ENCODE results near the gene MACROD2.
"Not testable (repeated sequence)": the region's sequence is repeated elsewhere in the genome, so short reads cannot be mapped to it uniquely, and the experiment has no call there.

MACROD2 gene

GRCh38 chr20:15113144-15113773, 1117.9 kb downstream of the MACROD2 start:
- DNase-seq: no peak
- in situ Hi-C loops (cut with HindIII; ENCODE audit: low pct_ligation_motif_present, low pct_unique_long_range_greater_than_20kb, low sequenced_read_pairs): no loop called here

GRCh38 chr20:15119852-15120487, 1124.7 kb downstream of the MACROD2 start:
- no peak for DNase-seq

GRCh38 chr20:15122613-15123012, 1127.3 kb downstream of the MACROD2 start:
- no peak for DNase-seq
- in situ Hi-C loops (cut with HindIII; ENCODE audit: low pct_ligation_motif_present, low pct_unique_long_range_greater_than_20kb, low sequenced_read_pairs): no loop called here

More at GRCh38 chr20:15119852-15120487, 1124.7 kb downstream of the MACROD2 start:
- in situ Hi-C loops (cut with HindIII; ENCODE audit: low pct_ligation_motif_present, low pct_unique_long_range_greater_than_20kb, low sequenced_read_pairs): no loop called here

GRCh38 chr20:15131176-15131575, 1135.9 kb downstream of the MACROD2 start:
- no peak for DNase-seq
- in situ Hi-C loops (cut with HindIII; ENCODE audit: low pct_ligation_motif_present, low pct_unique_long_range_greater_than_20kb, low sequenced_read_pairs): no loop called here

GRCh38 chr20:15138548-15139126, 1143.3 kb downstream of the MACROD2 start:
- in situ Hi-C loops (cut with HindIII; ENCODE audit: low pct_ligation_motif_present, low pct_unique_long_range_greater_than_20kb, low sequenced_read_pairs): no loop called here

GRCh38 chr20:15139522-15139921, 1144.2 kb downstream of the MACROD2 start:
- in situ Hi-C loops (cut with HindIII; ENCODE audit: low pct_ligation_motif_present, low pct_unique_long_range_greater_than_20kb, low sequenced_read_pairs): no loop called here
- DNase-seq: no peak

More at GRCh38 chr20:15138548-15139126, 1143.3 kb downstream of the MACROD2 start:
- DNase-seq: no peak

- in situ Hi-C loops (cut with HindIII; ENCODE audit: low pct_ligation_motif_present, low pct_unique_long_range_greater_than_20kb, low sequenced_read_pairs): no loop called here
- DNase-seq: no peak
Measured at GRCh38 chr20:15140286-15140685, 1145.0 kb downstream of the MACROD2 start.

GRCh38 chr20:15140940-15141339, 1145.6 kb downstream of the MACROD2 start:
- DNase-seq; in situ Hi-C loops (cut with HindIII; ENCODE audit: low pct_ligation_motif_present, low pct_unique_long_range_greater_than_20kb, low sequenced_read_pairs): not testable (repeated sequence)

- in situ Hi-C loops (cut with HindIII; ENCODE audit: low pct_ligation_motif_present, low pct_unique_long_range_greater_than_20kb, low sequenced_read_pairs): no loop called here
Measured at GRCh38 chr20:15141861-15142260, 1146.5 kb downstream of the MACROD2 start.

GRCh38 chr20:15143478-15143877, 1148.2 kb downstream of the MACROD2 start:
- DNase-seq: no peak
- in situ Hi-C loops (cut with HindIII; ENCODE audit: low pct_ligation_motif_present, low pct_unique_long_range_greater_than_20kb, low sequenced_read_pairs): no loop called here

More at GRCh38 chr20:15141861-15142260, 1146.5 kb downstream of the MACROD2 start:
- no peak for DNase-seq

GRCh38 chr20:15144916-15145315, 1149.6 kb downstream of the MACROD2 start:
- no peak for DNase-seq
- in situ Hi-C loops (cut with HindIII; ENCODE audit: low pct_ligation_motif_present, low pct_unique_long_range_greater_than_20kb, low sequenced_read_pairs): no loop called here

- no peak for DNase-seq
- in situ Hi-C loops (cut with HindIII; ENCODE audit: low pct_ligation_motif_present, low pct_unique_long_range_greater_than_20kb, low sequenced_read_pairs): no loop called here
Measured at GRCh38 chr20:15146948-15147347, 1151.6 kb downstream of the MACROD2 start.

GRCh38 chr20:15154070-15154469, 1158.8 kb downstream of the MACROD2 start:
- no peak for DNase-seq
- in situ Hi-C loops (cut with HindIII; ENCODE audit: low pct_ligation_motif_present, low pct_unique_long_range_greater_than_20kb, low sequenced_read_pairs): no loop called here

- DNase-seq: no peak
- in situ Hi-C loops (cut with HindIII; ENCODE audit: low pct_ligation_motif_present, low pct_unique_long_range_greater_than_20kb, low sequenced_read_pairs): no loop called here
Measured at GRCh38 chr20:15155848-15156401, 1160.6 kb downstream of the MACROD2 start.

- DNase-seq: no peak
- in situ Hi-C loops (cut with HindIII; ENCODE audit: low pct_ligation_motif_present, low pct_unique_long_range_greater_than_20kb, low sequenced_read_pairs): no loop called here
Measured at GRCh38 chr20:15158533-15158932, 1163.2 kb downstream of the MACROD2 start.

- DNase-seq: peak; percentile 36
- in situ Hi-C loops (cut with HindIII; ENCODE audit: low pct_ligation_motif_present, low pct_unique_long_range_greater_than_20kb, low sequenced_read_pairs): no loop called here
Measured at GRCh38 chr20:15162079-15162647, 1166.8 kb downstream of the MACROD2 start.

- in situ Hi-C loops (cut with HindIII; ENCODE audit: low pct_ligation_motif_present, low pct_unique_long_range_greater_than_20kb, low sequenced_read_pairs): no loop called here
Measured at GRCh38 chr20:15163632-15164031, 1168.3 kb downstream of the MACROD2 start.

GRCh38 chr20:15164726-15165125, 1169.4 kb downstream of the MACROD2 start:
- in situ Hi-C loops (cut with HindIII; ENCODE audit: low pct_ligation_motif_present, low pct_unique_long_range_greater_than_20kb, low sequenced_read_pairs): no loop called here
- DNase-seq: no peak

More at GRCh38 chr20:15163632-15164031, 1168.3 kb downstream of the MACROD2 start:
- no peak for DNase-seq

GRCh38 chr20:15166744-15167143, 1171.4 kb downstream of the MACROD2 start:
- no peak for DNase-seq
- in situ Hi-C loops (cut with HindIII; ENCODE audit: low pct_ligation_motif_present, low pct_unique_long_range_greater_than_20kb, low sequenced_read_pairs): no loop called here

All from ACHN (cell line).